Activated T-cell treated with anti-CD3 and anti-CD28 coated beads for 1 hour (primary cell): Measurements from ENCODE around the gene MEA1.
A peak's percentile ranks its signal among the peaks of the same experiment; 100 is the strongest.

Experiments
- DNase-seq: peaks from one replicate; pipeline ENCODE4 v3.0.0-alpha.2; 2020; ENCODE audit warnings: low read depth

The MEA1 gene

GRCh38 chr6:43038727-43039126 lies 25.0 kb upstream of the MEA1 start:
- DNase-seq: no peak

- DNase-seq: no peak
Measured at GRCh38 chr6:43037706-43038105, 24.0 kb upstream of the MEA1 start.

- DNase-seq: no peak
Measured at GRCh38 chr6:43037197-43037596, 23.5 kb upstream of the MEA1 start.

GRCh38 chr6:43036712-43037111 lies 23.0 kb upstream of the MEA1 start:
- no peak for DNase-seq

GRCh38 chr6:43035495-43036194 lies 21.9 kb upstream of the MEA1 start:
- no peak for DNase-seq

- no peak for DNase-seq
Measured at GRCh38 chr6:43034190-43034525, 20.4 kb upstream of the MEA1 start.

GRCh38 chr6:43033496-43034189 lies 19.9 kb upstream of the MEA1 start:
- no peak for DNase-seq

GRCh38 chr6:43032326-43032725 lies 18.6 kb upstream of the MEA1 start:
- DNase-seq: no peak

- no peak for DNase-seq
Measured at GRCh38 chr6:43029120-43029519, 15.4 kb upstream of the MEA1 start.

GRCh38 chr6:43026365-43026764 lies 12.6 kb upstream of the MEA1 start:
- DNase-seq: no peak

GRCh38 chr6:43024436-43024835 lies 10.7 kb upstream of the MEA1 start:
- no peak for DNase-seq

GRCh38 chr6:43021270-43022047 lies 7.7 kb upstream of the MEA1 start, which contains the start of gene RRP36:
RRP36 (plus strand) TSS chr6:43021623; CDS start chr6:43021655, 32 bp downstream.
- peak; percentile 60 for DNase-seq

- no peak for DNase-seq
Measured at GRCh38 chr6:43020847-43021246, 7.1 kb upstream of the MEA1 start.

- no peak for DNase-seq
Measured at GRCh38 chr6:43020052-43020705, 6.4 kb upstream of the MEA1 start.

- DNase-seq: no peak
Measured at GRCh38 chr6:43019152-43019551, 5.4 kb upstream of the MEA1 start.

- no peak for DNase-seq
Measured at GRCh38 chr6:43016943-43017334, 3.2 kb upstream of the MEA1 start.

- no peak for DNase-seq
Measured at GRCh38 chr6:43016176-43016942, 2.6 kb upstream of the MEA1 start.

GRCh38 chr6:43014434-43014909 lies 726 bp upstream of the MEA1 start:
- no peak for DNase-seq

- no peak for DNase-seq
Measured at GRCh38 chr6:43013097-43013842, 476 bp downstream of the MEA1 start.

- DNase-seq: no peak
Measured at GRCh38 chr6:43012364-43012763, 1.4 kb downstream of the MEA1 start.

- no peak for DNase-seq
Measured at GRCh38 chr6:43011207-43011606, 2.5 kb downstream of the MEA1 start.
